Measurements from ENCODE around the gene GAB4. TPM values are rescaled to one million over a fixed set of nuclear protein-coding genes. Genes with fewer than 3 reads are reported as not detected.
"Not testable (repeated sequence)": the region's sequence is repeated elsewhere in the genome, so short reads cannot be mapped to it uniquely, and the experiment has no call there.

Gene GAB4
- total RNA-seq, 3 donors from 2014 or later = not detected

GRCh38 chr22:16917144-16918003, 90.6 kb downstream of the GAB4 start:
- peak; percentile 17 for TF ChIP-seq CTCF (IDR thresholded peaks at IDR 0.05)
- peak; percentile 61 for ATAC-seq
- intact Hi-C loops (cut with DNase I, micrococcal nuclease) = no loop called here
- Histone ChIP-seq H3K4me1 (ENCODE audit: low read depth) (no peaks in the 10 kb centered on the region), H3K36me3 (ENCODE audit: low read depth) (no peaks in the 10 kb centered on the region), H3K4me3 (no peak overlapping the region), H3K9me3 (no peaks in the 10 kb centered on the region)
- DNase-seq = peak in 2 of 3 donors; percentile 58 to 77

GRCh38 chr22:16915701-16916100, 92.3 kb downstream of the GAB4 start:
- ATAC-seq = no peak
- Histone ChIP-seq H3K36me3 (ENCODE audit: low read depth) (no peaks in the 10 kb centered on the region), H3K4me3 (no peak overlapping the region), H3K9me3 (no peaks in the 10 kb centered on the region), H3K4me1 (ENCODE audit: low read depth) (no peaks in the 10 kb centered on the region)
- no peak for TF ChIP-seq CTCF (IDR thresholded peaks at IDR 0.05)
- intact Hi-C loops (cut with DNase I, micrococcal nuclease) = no loop called here
- DNase-seq = no peak

- H3K4me3 ChIP-seq; H3K9me3 ChIP-seq; intact Hi-C loops (cut with DNase I, micrococcal nuclease); H3K36me3 ChIP-seq (ENCODE audit: low read depth); DNase-seq; H3K4me1 ChIP-seq (ENCODE audit: low read depth); ATAC-seq: not testable (repeated sequence)
Observed at GRCh38 chr22:16914911-16915310, 93.1 kb downstream of the GAB4 start.

GRCh38 chr22:16914006-16914405, 94.0 kb downstream of the GAB4 start:
- DNase-seq (no peak), ATAC-seq (no peak)
- no peaks in the 10 kb centered on the region for H3K4me1 ChIP-seq (ENCODE audit: low read depth)
- H3K4me3 ChIP-seq = no peak overlapping the region
- intact Hi-C loops (cut with DNase I, micrococcal nuclease) = no loop called here
- no peaks in the 10 kb centered on the region for H3K9me3 ChIP-seq
- no peaks in the 10 kb centered on the region for H3K36me3 ChIP-seq (ENCODE audit: low read depth)
- TF ChIP-seq CTCF (IDR thresholded peaks at IDR 0.05) = no peak

- Histone ChIP-seq H3K9me3 (no peaks in the 10 kb centered on the region), H3K4me1 (ENCODE audit: low read depth) (no peaks in the 10 kb centered on the region), H3K4me3 (no peak overlapping the region), H3K36me3 (ENCODE audit: low read depth) (no peaks in the 10 kb centered on the region)
- ATAC-seq (no peak), DNase-seq (no peak)
- intact Hi-C loops (cut with DNase I, micrococcal nuclease) = no loop called here
- no peak for TF ChIP-seq CTCF (IDR thresholded peaks at IDR 0.05)
Observed at GRCh38 chr22:16912281-16912680, 95.7 kb downstream of the GAB4 start.

Other genes starting within 250 kb of the GAB4 start
- not detected for gene XKR3, start 182.8 kb downstream of the GAB4 start, total RNA-seq
- 10 to 100 TPM; 15.4 to 21.5 (median 21.1) TPM for gene IL17RA, start 76.8 kb upstream of the GAB4 start, total RNA-seq
- gene TMEM121B, start 113.1 kb upstream of the GAB4 start, total RNA-seq = under 1 TPM; 0.09 to 0.58 (median 0.54) TPM
- 10 to 100 TPM; 31.0 to 36.1 (median 32.6) TPM for gene HDHD5, start 151.1 kb upstream of the GAB4 start, total RNA-seq
- gene ADA2, start 211.2 kb upstream of the GAB4 start, total RNA-seq = 10 to 100 TPM; 10.7 to 18.0 (median 11.7) TPM

Measured in mucosa of descending colon (tissue), 3 donors.